NT2/D1 (cell line): Measurements from ENCODE around the gene SNAI3.

Experiments used
- SUZ12 ChIP-seq: IDR thresholded peaks from 2 replicates; pipeline ENCODE4 v1.6.1; 2011; ENCODE audit not compliant: insufficient read length, insufficient read depth; ENCODE audit errors: extremely low read depth
- YY1 ChIP-seq: IDR thresholded peaks from 2 replicates; pipeline ENCODE4 v1.6.1; 2011; ENCODE audit not compliant: insufficient read length, insufficient read depth
- ZNF274 ChIP-seq: IDR thresholded peaks from 2 replicates; pipeline ENCODE4 v1.6.1; 2011; ENCODE audit warnings: mild to moderate bottlenecking, low read depth, low read length

DNA sequence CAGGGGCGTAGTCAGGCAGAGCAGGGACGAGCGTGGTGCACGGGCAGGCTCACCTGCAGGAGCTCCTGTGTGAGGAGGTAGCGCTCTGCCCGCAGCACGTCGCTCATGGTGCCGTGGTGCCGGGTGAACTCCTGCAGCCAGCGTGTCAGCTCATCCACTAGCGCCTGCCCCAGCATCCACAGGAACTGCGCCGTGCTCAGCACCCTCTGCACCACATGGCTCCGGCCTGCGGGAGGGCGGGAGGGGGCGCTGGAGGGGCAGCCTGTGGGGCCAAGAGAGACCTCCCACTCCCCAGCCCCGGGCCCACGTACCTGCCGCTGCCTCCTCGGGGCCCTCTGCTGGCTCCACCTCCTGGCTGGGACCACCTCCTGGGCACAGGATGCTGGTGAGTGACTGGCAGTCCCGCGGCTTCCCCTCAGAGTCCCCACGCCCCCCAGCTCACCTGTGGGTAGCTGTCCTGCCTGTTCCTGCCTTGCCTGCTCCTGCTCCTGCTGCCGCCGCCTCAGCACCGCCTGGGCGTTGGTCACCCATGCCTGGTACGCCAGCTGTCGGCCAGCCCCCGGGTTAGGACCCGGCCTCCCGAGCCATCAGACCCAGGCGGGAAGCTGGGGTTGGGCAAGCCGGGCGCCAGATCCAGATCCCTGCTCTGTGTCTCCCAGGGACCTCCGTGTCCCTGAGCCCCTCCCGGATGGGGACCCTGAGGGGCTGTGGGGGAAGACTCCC lies 36.6 kb upstream of the SNAI3 start:
- TF ChIP-seq YY1, result no peak
- no peak for TF ChIP-seq ZNF274
- no peak for TF ChIP-seq SUZ12
